NCI-H524 treated with DMSO at 0.1 percent for 48 hours (cell line): Measurements from ENCODE around the gene SLC25A27.

ENCODE experiments used
- DNase-seq: peaks from one replicate; lab custom pipeline; 2025; lab: John Stamatoyannopoulos, UW

Gene SLC25A27

DNA sequence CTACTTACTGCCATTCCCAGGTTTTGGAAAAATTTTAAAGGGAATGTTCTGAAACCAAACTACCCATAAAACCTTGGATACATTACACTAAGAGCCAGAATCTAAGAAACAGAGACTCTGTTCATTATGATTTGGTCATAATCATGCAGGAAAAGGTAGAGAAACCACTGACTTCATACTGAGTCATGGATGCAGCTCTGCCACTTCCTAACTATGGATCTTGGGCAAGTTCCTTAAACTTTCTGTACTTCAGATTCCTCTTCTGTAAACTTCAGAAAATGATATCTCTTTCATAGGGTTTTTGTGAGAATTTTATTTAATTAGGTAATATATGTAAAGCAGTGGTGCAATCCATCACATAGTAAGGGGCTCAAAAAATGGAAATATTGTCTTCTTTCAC, 62.4 kb downstream of the SLC25A27 start:
- DNase-seq, result no peak

DNA sequence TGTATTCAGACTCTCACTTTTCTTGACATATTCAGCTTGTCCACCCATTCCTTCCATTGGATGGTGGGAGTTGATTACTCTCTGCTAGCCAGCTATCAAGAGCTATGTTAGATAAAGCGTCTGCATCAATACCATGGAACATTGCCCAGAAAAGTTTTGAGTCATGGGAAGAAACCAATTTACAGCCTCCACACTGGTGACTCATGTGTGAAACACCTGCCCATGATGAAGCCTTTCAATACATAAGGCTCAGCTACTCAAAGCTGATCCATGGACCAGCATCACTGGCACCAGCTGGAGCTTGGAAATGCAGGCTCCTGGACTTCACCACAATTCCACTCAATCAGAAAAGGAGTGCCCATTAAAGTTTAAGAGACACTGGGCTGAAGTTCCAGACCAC, 66.3 kb downstream of the SLC25A27 start:
- no peak for DNase-seq

DNA sequence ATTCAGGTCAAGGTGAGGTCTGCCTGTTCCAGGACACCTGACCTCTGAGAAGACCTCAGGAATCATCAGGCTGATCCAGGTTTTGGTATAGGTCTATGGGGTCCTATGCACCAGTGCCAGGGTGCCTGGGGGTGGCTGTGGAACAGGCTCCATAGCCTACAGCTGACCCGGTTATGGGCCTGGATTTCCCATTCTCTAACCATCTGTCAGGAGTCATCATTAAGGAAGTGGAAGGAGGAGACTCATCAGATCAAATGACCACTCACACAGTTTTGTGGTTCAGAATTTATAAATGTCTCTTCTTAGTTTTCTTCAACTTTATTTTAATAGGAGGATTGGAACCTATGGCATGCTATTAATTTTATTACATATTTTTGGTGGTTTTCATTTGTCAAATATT, 67.6 kb downstream of the SLC25A27 start:
- no peak for DNase-seq
